Osteoblast (primary cell): ENCODE measurements around the gene CSPG4. TPM values are rescaled to one million over a fixed set of nuclear protein-coding genes. Genes with fewer than 3 reads are reported as not detected.

Source experiments
- DNase-seq: peaks from one replicate; pipeline ENCODE4 v3.0.0; 2011; ENCODE audit warnings: low spot score, mixed read lengths; ENCODE audit not compliant: insufficient read length; ENCODE audit errors: missing footprints
- H2AFZ ChIP-seq: 2 replicates; pipeline ENCODE4 v1.6.0; 2011; ENCODE audit warnings: mild to moderate bottlenecking, low read length
- H3K27ac ChIP-seq: 2 replicates; pipeline ENCODE4 v1.5.1; 2011; ENCODE audit warnings: mild to moderate bottlenecking, low read depth, low read length, moderate library complexity
- H3K27me3 ChIP-seq: 2 replicates; pipeline ENCODE4 v1.6.0; 2012; ENCODE audit warnings: mild to moderate bottlenecking, control low read depth, inconsistent platforms, low read length, moderate library complexity; ENCODE audit not compliant: insufficient read depth
- H3K36me3 ChIP-seq: 2 replicates; pipeline ENCODE4 v1.5.1; 2011; ENCODE audit warnings: mild to moderate bottlenecking, low read length, control low read depth, moderate library complexity; ENCODE audit not compliant: insufficient read depth
- H3K4me1 ChIP-seq: 2 replicates; pipeline ENCODE4 v1.5.1; 2011; ENCODE audit warnings: mild to moderate bottlenecking, low read length, control low read depth, moderate library complexity; ENCODE audit not compliant: insufficient read depth
- H3K4me2 ChIP-seq: 2 replicates; pipeline ENCODE4 v1.6.0; 2011; ENCODE audit warnings: mild to moderate bottlenecking, low read length; ENCODE audit not compliant: insufficient read depth
- H3K4me3 ChIP-seq: fragments of 200-600 bp; sonication (generic); 3 replicates; pipeline ENCODE4 v1.5.1; 2012; ENCODE audit warnings: mild to moderate bottlenecking, low read length, inconsistent platforms; ENCODE audit not compliant: insufficient read depth
- H3K79me2 ChIP-seq: 2 replicates; pipeline ENCODE4 v1.6.0; 2012; ENCODE audit warnings: mild to moderate bottlenecking, low read length, control low read depth, inconsistent platforms; ENCODE audit not compliant: insufficient read depth
- H3K9me3 ChIP-seq: 2 replicates; pipeline ENCODE4 v1.5.1; 2011; ENCODE audit warnings: low read depth, low read length, control low read depth
- H4K20me1 ChIP-seq: 2 replicates; pipeline ENCODE4 v1.6.0; 2012; ENCODE audit warnings: mild to moderate bottlenecking, low read length, control low read depth; ENCODE audit not compliant: insufficient read depth
- CTCF ChIP-seq: IDR thresholded peaks from 2 replicates; pipeline ENCODE4 v1.5.1; 2011; ENCODE audit warnings: mild to moderate bottlenecking, low read depth, low read length, moderate library complexity; ENCODE audit errors: extremely low read depth
- total RNA-seq: library from RNA; depleted of rRNA; stranded (reverse); fragments of >200 nt; gene quantifications from 2 replicates; pipeline ENCODE4 v1.2.3, GENCODE V29; 2012

Gene CSPG4
- total RNA-seq, 1 donor, result 20.3 TPM

GRCh38 chr15:75675579-75676404, 36.9 kb downstream of the CSPG4 start:
- Histone ChIP-seq H3K36me3 (no peaks in the 10 kb centered on the region), H3K4me3 (no peak overlapping the region), H3K79me2 (no peaks in the 10 kb centered on the region), H4K20me1 (no peaks in the 10 kb centered on the region), H2AFZ (no peak overlapping the region), H3K27me3 (no peaks in the 10 kb centered on the region), H3K4me2 (no peak overlapping the region), H3K27ac (no peak overlapping the region), H3K4me1 (peaks cover 36% of the 10 kb centered on the region), H3K9me3 (no peaks in the 10 kb centered on the region)
- no peak for TF ChIP-seq CTCF
- DNase-seq, result peak; percentile 79

DNA sequence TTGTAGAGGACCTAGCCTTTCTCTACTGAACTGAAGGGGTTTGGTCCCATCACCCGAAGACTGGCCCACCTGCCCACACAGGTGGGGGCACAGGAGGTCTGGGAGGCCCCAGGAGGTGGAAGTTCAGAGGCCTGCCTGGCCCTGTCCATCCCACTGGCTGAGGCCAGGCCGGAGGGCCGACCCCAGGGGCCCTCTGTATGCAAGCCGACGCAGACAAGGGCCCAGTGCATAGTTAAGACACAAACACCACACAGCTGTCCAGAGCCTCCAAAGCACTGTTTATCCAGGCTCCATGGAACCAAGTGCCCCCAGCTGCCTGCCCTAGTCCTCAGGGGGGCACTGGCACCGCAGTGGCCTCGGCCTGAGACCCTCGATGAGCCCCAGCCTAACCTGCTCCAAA, 38.3 kb downstream of the CSPG4 start:
- H3K4me1 ChIP-seq, result peaks cover 36% of the 10 kb centered on the region
- TF ChIP-seq CTCF, result no peak
- DNase-seq, result peak; percentile 75
- no peaks in the 10 kb centered on the region for H3K9me3 ChIP-seq
- no peak overlapping the region for H3K4me2 ChIP-seq
- H3K79me2 ChIP-seq, result no peaks in the 10 kb centered on the region
- no peaks in the 10 kb centered on the region for H4K20me1 ChIP-seq
- H3K27me3 ChIP-seq, result no peaks in the 10 kb centered on the region
- peak overlapping the region; percentile 93 for H3K27ac ChIP-seq
- H3K36me3 ChIP-seq, result no peaks in the 10 kb centered on the region
- no peak overlapping the region for H3K4me3 ChIP-seq
- H2AFZ ChIP-seq, result no peak overlapping the region

DNA sequence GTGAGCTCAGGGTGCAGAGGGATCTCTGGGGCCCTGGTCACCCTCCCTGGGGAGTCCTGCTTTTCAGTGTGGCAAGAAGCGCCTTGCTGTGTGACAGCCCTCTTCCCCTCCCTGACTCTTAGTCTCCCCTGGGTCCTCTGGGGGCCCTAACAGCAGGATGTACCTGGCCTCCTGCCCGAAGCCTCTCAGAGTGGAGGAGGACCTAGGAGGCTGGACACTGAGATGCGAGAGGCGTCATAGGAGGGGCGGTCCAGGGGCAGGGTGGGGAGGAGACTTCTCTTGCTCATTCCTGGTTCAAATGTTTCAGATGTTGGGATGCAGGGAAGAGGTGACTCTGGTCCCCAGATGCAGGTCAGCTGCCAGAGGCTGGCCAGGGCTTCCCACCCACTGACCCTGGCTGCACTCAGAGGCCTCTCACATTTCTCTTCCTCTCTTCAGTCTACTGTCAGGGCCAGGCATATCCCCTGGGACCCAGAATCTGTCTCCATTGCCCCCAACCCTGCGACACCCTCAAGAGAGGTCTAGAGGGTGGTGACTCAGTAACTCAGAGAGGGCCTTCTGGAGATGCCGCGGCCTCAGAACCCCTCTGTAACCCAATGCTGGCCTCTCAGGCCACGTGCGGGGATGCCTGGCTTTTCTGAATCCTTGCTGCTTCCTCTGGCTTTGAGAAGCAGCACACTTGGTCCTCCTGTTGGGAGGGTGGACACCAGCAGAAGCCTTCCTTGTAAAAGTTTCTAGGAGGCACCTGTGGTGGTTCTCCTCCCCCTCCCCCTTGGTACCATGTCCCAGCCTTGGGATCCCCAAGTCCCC, 39.0 kb downstream of the CSPG4 start:
- Histone ChIP-seq H3K4me1 (peaks cover 36% of the 10 kb centered on the region), H3K27me3 (no peaks in the 10 kb centered on the region), H3K9me3 (no peaks in the 10 kb centered on the region), H4K20me1 (no peaks in the 10 kb centered on the region), H3K4me3 (peak overlapping the region; percentile 45), H3K4me2 (peak overlapping the region; percentile 64), H2AFZ (no peak overlapping the region), H3K27ac (peak overlapping the region; percentile 93), H3K36me3 (no peaks in the 10 kb centered on the region), H3K79me2 (no peaks in the 10 kb centered on the region)
- TF ChIP-seq CTCF, result no peak
- peak; percentile 99 for DNase-seq
